ENCODE measurements around the gene HSPA1L. TPM values are rescaled to one million over a fixed set of nuclear protein-coding genes. Genes with fewer than 3 reads are reported as not detected.

The HSPA1L gene
- total RNA-seq, 2 donors from 2014 or later, result 1.2 to 1.5 TPM

- H3K4me3 Mint-ChIP-seq, result peak overlapping the region; percentile 68
- no peaks in the 10 kb centered on the region for H3K27me3 Mint-ChIP-seq (ENCODE audit: insufficient read depth)
- no peaks in the 10 kb centered on the region for H3K9me3 Mint-ChIP-seq
- peaks cover under 1% of the 10 kb centered on the region for H3K36me3 Mint-ChIP-seq (ENCODE audit: low read depth)
- peak overlapping the region; percentile 95 for H3K4me3 ChIP-seq (ENCODE audit: low read length)
- H3K27me3 ChIP-seq (ENCODE audit: control insufficient read depth, insufficient read depth, low read length, poor library complexity, severe bottlenecking), result no peaks in the 10 kb centered on the region
- no peaks in the 10 kb centered on the region for H3K9me3 ChIP-seq (ENCODE audit: control insufficient read depth, low read length)
- no peaks in the 10 kb centered on the region for H3K4me1 ChIP-seq (ENCODE audit: control insufficient read depth, insufficient read depth, low read length)
- no peak for DNase-seq
- H3K36me3 ChIP-seq (ENCODE audit: control insufficient read depth, insufficient read depth, low read length), result no peaks in the 10 kb centered on the region
- H3K27ac Mint-ChIP-seq, result peak overlapping the region; percentile 91
- H3K9ac ChIP-seq (ENCODE audit: extremely low read depth, low read length, poor library complexity, severe bottlenecking), result peak overlapping the region; percentile 74
- TF ChIP-seq, protein P1, sequence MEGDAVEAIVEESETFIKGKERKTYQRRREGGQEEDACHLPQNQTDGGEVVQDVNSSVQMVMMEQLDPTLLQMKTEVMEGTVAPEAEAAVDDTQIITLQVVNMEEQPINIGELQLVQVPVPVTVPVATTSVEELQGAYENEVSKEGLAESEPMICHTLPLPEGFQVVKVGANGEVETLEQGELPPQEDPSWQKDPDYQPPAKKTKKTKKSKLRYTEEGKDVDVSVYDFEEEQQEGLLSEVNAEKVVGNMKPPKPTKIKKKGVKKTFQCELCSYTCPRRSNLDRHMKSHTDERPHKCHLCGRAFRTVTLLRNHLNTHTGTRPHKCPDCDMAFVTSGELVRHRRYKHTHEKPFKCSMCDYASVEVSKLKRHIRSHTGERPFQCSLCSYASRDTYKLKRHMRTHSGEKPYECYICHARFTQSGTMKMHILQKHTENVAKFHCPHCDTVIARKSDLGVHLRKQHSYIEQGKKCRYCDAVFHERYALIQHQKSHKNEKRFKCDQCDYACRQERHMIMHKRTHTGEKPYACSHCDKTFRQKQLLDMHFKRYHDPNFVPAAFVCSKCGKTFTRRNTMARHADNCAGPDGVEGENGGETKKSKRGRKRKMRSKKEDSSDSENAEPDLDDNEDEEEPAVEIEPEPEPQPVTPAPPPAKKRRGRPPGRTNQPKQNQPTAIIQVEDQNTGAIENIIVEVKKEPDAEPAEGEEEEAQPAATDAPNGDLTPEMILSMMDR (conservative IDR thresholded peaks at IDR 0.05), result peak; percentile 77
- 36% methylated on average over 14 of the region's 15 CpGs; no CpG with 5 or more reads in 1 of the 2 experiments for WGBS, 2 experiments (ENCODE audit: insufficient coverage in 1 of 2, insufficient read length in 1 of 2)
- H3K4me1 Mint-ChIP-seq, result peaks cover 20% of the 10 kb centered on the region
- H3K27ac ChIP-seq (ENCODE audit: low read depth, low read length), result no peak overlapping the region
These were observed 14.7 kb upstream of the HSPA1L start for GRCh38 chr6:31829633-31830283.

DNA sequence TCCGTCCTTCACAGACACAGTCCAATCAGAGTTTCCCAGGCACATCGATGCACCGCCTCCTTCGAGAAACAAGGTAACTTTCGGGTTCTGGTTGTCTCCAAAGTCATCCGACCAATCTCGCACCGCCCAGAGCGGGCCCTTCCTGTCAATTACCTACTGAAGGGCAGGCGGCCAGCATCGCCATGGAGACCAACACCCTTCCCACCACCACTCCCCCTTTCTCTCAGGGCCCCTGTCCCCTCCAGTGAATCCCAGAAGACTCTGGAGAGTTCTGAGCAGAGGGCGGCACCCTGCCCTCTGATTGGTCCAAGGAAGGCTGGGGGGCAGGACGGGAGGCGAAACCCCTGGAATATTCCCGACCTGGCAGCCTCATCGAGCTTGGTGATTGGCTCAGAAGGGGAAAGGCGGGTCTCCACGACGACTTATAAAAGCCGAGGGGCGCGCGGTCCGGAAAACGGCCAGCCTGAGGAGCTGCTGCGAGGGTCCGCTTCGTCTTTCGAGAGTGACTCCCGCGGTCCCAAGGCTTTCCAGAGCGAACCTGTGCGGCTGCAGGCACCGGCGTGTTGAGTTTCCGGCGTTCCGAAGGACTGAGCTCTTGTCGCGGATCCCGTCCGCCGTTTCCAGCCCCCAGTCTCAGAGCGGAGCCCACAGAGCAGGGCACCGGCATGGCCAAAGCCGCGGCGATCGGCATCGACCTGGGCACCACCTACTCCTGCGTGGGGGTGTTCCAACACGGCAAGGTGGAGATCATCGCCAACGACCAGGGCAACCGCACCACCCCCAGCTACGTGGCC lies 12.4 kb upstream of the HSPA1L start, which contains the start of gene HSPA1B:
TSS of gene HSPA1B (plus strand) at position 453 of the 794 bp plus-strand sequence. CDS start at position 666, 213 bp downstream.
- no peaks in the 10 kb centered on the region for H3K4me1 ChIP-seq (ENCODE audit: control insufficient read depth, insufficient read depth, low read length)
- Mint-ChIP-seq H3K27ac (peak within 1 kb of the TSS; percentile 97), H3K36me3 (ENCODE audit: low read depth) (no peaks in the 10 kb centered on the region), H3K27me3 (ENCODE audit: insufficient read depth) (no peaks in the 10 kb centered on the region), H3K4me3 (peak within 1 kb of the TSS; percentile 80), H3K4me1 (peaks cover 32% of the 10 kb centered on the region), H3K9me3 (no peaks in the 10 kb centered on the region)
- H3K27ac ChIP-seq (ENCODE audit: low read depth, low read length), result peak within 1 kb of the TSS; percentile 74
- no peaks in the 10 kb centered on the region for H3K27me3 ChIP-seq (ENCODE audit: control insufficient read depth, insufficient read depth, low read length, poor library complexity, severe bottlenecking)
- WGBS, 2 experiments (ENCODE audit: insufficient coverage in 1 of 2, insufficient read length in 1 of 2), result 0% methylated on average over 30 to 50 of the region's 56 CpGs
- H3K36me3 ChIP-seq (ENCODE audit: control insufficient read depth, insufficient read depth, low read length), result no peaks in the 10 kb centered on the region
- peak within 1 kb of the TSS; percentile 59 for H3K9ac ChIP-seq (ENCODE audit: extremely low read depth, low read length, poor library complexity, severe bottlenecking)
- H3K4me3 ChIP-seq (ENCODE audit: low read length), result peak within 1 kb of the TSS; percentile 83
- DNase-seq, result peak; percentile 100
- no peaks in the 10 kb centered on the region for H3K9me3 ChIP-seq (ENCODE audit: control insufficient read depth, low read length)
- TF ChIP-seq, protein P1 (conservative IDR thresholded peaks at IDR 0.05), result no peak

- H3K4me3 Mint-ChIP-seq, result peak overlapping the region; percentile 80
- peaks cover 34% of the 10 kb centered on the region for H3K4me1 Mint-ChIP-seq
- H3K27ac Mint-ChIP-seq, result peak overlapping the region; percentile 97
- peak; percentile 85 for DNase-seq
- H3K27me3 Mint-ChIP-seq (ENCODE audit: insufficient read depth), result no peaks in the 10 kb centered on the region
- WGBS, 2 experiments (ENCODE audit: insufficient coverage in 1 of 2, insufficient read length in 1 of 2), result 4 to 6% methylated on average over 13 of the region's 13 CpGs
- no peaks in the 10 kb centered on the region for H3K9me3 Mint-ChIP-seq
- Histone ChIP-seq H3K9me3 (ENCODE audit: control insufficient read depth, low read length) (no peaks in the 10 kb centered on the region), H3K9ac (ENCODE audit: extremely low read depth, low read length, poor library complexity, severe bottlenecking) (peak overlapping the region; percentile 50), H3K4me1 (ENCODE audit: control insufficient read depth, insufficient read depth, low read length) (no peaks in the 10 kb centered on the region), H3K27ac (ENCODE audit: low read depth, low read length) (peak overlapping the region; percentile 74), H3K36me3 (ENCODE audit: control insufficient read depth, insufficient read depth, low read length) (no peaks in the 10 kb centered on the region), H3K4me3 (ENCODE audit: low read length) (peak overlapping the region; percentile 80), H3K27me3 (ENCODE audit: control insufficient read depth, insufficient read depth, low read length, poor library complexity, severe bottlenecking) (no peaks in the 10 kb centered on the region)
- TF ChIP-seq, protein P1 (conservative IDR thresholded peaks at IDR 0.05), result no peak
- no peaks in the 10 kb centered on the region for H3K36me3 Mint-ChIP-seq (ENCODE audit: low read depth)
These were observed 11.8 kb upstream of the HSPA1L start for GRCh38 chr6:31826793-31827285.

Measured in endodermal cell (in vitro differentiated cells).